Measurements from ENCODE around the gene MYBPC3.
"Not testable (repeated sequence)": the region's sequence is repeated elsewhere in the genome, so short reads cannot be mapped to it uniquely, and the experiment has no call there.

GRCh38 chr11:47334699-47335411 is 17.6 kb downstream of the MYBPC3 start:
- TF ChIP-seq CTCF (IDR thresholded peaks at IDR 0.05; ENCODE audit: extremely low read depth in 1 of 2, insufficient read depth in 1 of 2, low read depth in 1 of 2, low read length in 2 of 2); MAX (IDR thresholded peaks at IDR 0.05; ENCODE audit: insufficient read depth, insufficient read length); POLR2A (IDR thresholded peaks at IDR 0.05; ENCODE audit: low read depth, low read length); POLR2AphosphoS5 (IDR thresholded peaks at IDR 0.05; ENCODE audit: insufficient read depth, low read depth, low read length); MYC (IDR thresholded peaks at IDR 0.05; ENCODE audit: low read depth, low read length); EZH2 (IDR thresholded peaks at IDR 0.05; ENCODE audit: borderline replicate concordance, low read depth, low read length, severe bottlenecking): not testable (repeated sequence)

Measured in endothelial cell of umbilical vein (primary cell).